Mesenchymal stem cell (in vitro differentiated cells and primary cell): ENCODE data around the gene AKT3.

Experiments
- DNase-seq: peaks from one replicate; pipeline ENCODE4 v3.0.0-alpha.2; 2013
- H2AFZ ChIP-seq: one replicate; pipeline ENCODE4 v1.6.1; 2013; ENCODE audit warnings: low read depth, mild to moderate bottlenecking, control low read depth, inconsistent platforms, low read length, moderate library complexity
- H2AK5ac ChIP-seq: 2 replicates; pipeline ENCODE4 v1.6.1; 2013; ENCODE audit warnings: low read length, moderate library complexity, mild to moderate bottlenecking, inconsistent platforms; ENCODE audit not compliant: severe bottlenecking
- H2BK120ac ChIP-seq: one replicate; pipeline ENCODE4 v1.6.1; 2013; ENCODE audit warnings: low read depth, mild to moderate bottlenecking, inconsistent platforms, low read length, moderate library complexity
- H2BK12ac ChIP-seq, 2 experiments: one replicate each; pipeline ENCODE4 v1.6.1; 2013; ENCODE audit warnings: inconsistent platforms in 2 of 2, low read length in 2 of 2, mild to moderate bottlenecking in 2 of 2, moderate library complexity in 2 of 2, control low read depth in 1 of 2
- H2BK15ac ChIP-seq: one replicate; pipeline ENCODE4 v1.6.1; 2013; ENCODE audit warnings: mild to moderate bottlenecking, low read depth, inconsistent platforms; ENCODE audit not compliant: poor library complexity, severe bottlenecking
- H2BK5ac ChIP-seq: 2 replicates; pipeline ENCODE4 v1.6.1; 2013; ENCODE audit warnings: low read depth, mild to moderate bottlenecking, low read length, control low read depth, inconsistent platforms; ENCODE audit not compliant: poor library complexity, severe bottlenecking
- H3K14ac ChIP-seq, 2 experiments: one replicate each; pipeline ENCODE4 v1.6.1; 2013; ENCODE audit warnings: inconsistent platforms in 2 of 2, low read length in 2 of 2, control low read depth in 1 of 2, mild to moderate bottlenecking in 1 of 2, moderate library complexity in 1 of 2
- H3K18ac ChIP-seq, 2 experiments: one replicate each; pipeline ENCODE4 v1.6.1; 2013; ENCODE audit warnings: inconsistent platforms in 2 of 2, low read length in 2 of 2, control low read depth in 1 of 2, low read depth in 1 of 2, mild to moderate bottlenecking in 1 of 2
- H3K23ac ChIP-seq, 2 experiments: one replicate each; pipeline ENCODE4 v1.6.1; 2013; ENCODE audit warnings: inconsistent platforms in 2 of 2, low read length in 2 of 2, mild to moderate bottlenecking in 2 of 2, moderate library complexity in 2 of 2, control low read depth in 1 of 2
- H3K27ac ChIP-seq: 2 replicates; pipeline ENCODE4 v1.5.1; 2013; ENCODE audit warnings: mild to moderate bottlenecking, moderate library complexity, low read length, control low read depth, inconsistent platforms; ENCODE audit not compliant: poor library complexity, severe bottlenecking
- H3K27me3 ChIP-seq, 2 experiments: 2 replicates each; pipeline versions ENCODE4 v1.6.1 to v1.7.0; 2013; ENCODE audit warnings: low read length in 2 of 2, mild to moderate bottlenecking in 2 of 2, moderate library complexity in 2 of 2, control low read depth in 1 of 2, inconsistent platforms in 1 of 2; ENCODE audit not compliant: control insufficient read depth in 1 of 2, insufficient read depth in 1 of 2
- H3K36me3 ChIP-seq, 2 experiments: 2 replicates each; pipeline versions ENCODE4 v1.6.1 to v1.7.0; 2013; ENCODE audit warnings: low read length in 2 of 2, control low read depth in 1 of 2, inconsistent platforms in 1 of 2, low read depth in 1 of 2, mild to moderate bottlenecking in 1 of 2; ENCODE audit not compliant: insufficient read depth in 2 of 2, control insufficient read depth in 1 of 2
- H3K4ac ChIP-seq, 2 experiments: one replicate each; pipeline ENCODE4 v1.6.1; 2013; ENCODE audit warnings: inconsistent platforms in 2 of 2, low read length in 2 of 2, mild to moderate bottlenecking in 2 of 2, moderate library complexity in 2 of 2, control low read depth in 1 of 2, low read depth in 1 of 2
- H3K4me1 ChIP-seq: 2 replicates; pipeline ENCODE4 v1.6.1; 2013; ENCODE audit warnings: low read depth, low read length, control low read depth; ENCODE audit not compliant: control insufficient read depth, insufficient read depth
- H3K4me2 ChIP-seq: 2 replicates; pipeline ENCODE4 v1.6.1; 2013; ENCODE audit warnings: low read length, mild to moderate bottlenecking, inconsistent platforms; ENCODE audit not compliant: poor library complexity, severe bottlenecking
- H3K4me3 ChIP-seq, 2 experiments: 2 replicates each; pipeline versions ENCODE4 v1.5.1 to v1.7.0; 2013; ENCODE audit warnings: low read length in 2 of 2, mild to moderate bottlenecking in 2 of 2, control low read depth in 1 of 2, low read depth in 1 of 2; ENCODE audit not compliant: insufficient read depth in 1 of 2
- H3K79me1 ChIP-seq: replicated peaks from 2 replicates; pipeline ENCODE4 v1.6.1; 2013; ENCODE audit warnings: mild to moderate bottlenecking, control low read depth, low read length, inconsistent platforms; ENCODE audit not compliant: poor library complexity, severe bottlenecking
- H3K9ac ChIP-seq: 2 replicates; pipeline ENCODE4 v1.7.0; 2013; ENCODE audit warnings: mild to moderate bottlenecking, low read length, moderate library complexity
- H3K9me3 ChIP-seq: 2 replicates; pipeline ENCODE4 v1.7.0; 2013; ENCODE audit warnings: mild to moderate bottlenecking, low read length; ENCODE audit not compliant: control insufficient read depth
- H4K8ac ChIP-seq: one replicate; pipeline ENCODE4 v1.6.1; 2013; ENCODE audit warnings: inconsistent platforms, mild to moderate bottlenecking, low read length, moderate library complexity
- H4K91ac ChIP-seq: one replicate; pipeline ENCODE4 v1.6.1; 2013; ENCODE audit warnings: mild to moderate bottlenecking, low read length, inconsistent platforms
- WGBS: methylation state at CpG from one replicate; pipeline ENCODE4 v1.1.7; 2013; ENCODE audit warnings: mixed read lengths; 5-methylcytosine and 5-hydroxymethylcytosine counted together

The AKT3 gene

DNA sequence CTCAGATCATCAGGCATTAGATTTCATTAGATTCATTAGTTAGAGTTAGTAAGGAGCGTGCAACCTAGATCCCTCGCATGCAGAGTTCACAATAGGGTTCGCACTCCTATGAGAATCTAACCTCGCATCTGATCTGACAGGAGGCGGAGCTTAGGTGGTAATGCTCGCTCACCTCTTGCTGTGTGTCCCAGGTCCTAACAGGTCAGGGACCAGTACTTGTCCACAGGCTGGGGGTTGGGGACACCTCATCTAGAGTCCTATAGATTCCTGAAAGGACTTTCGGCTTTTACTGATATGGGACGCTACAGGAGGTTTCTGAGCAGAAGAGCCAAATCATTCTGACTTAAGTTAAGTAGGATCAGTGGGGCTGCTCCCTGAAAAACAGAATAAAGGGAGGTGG is 91.4 kb downstream of the AKT3 start:
- Histone ChIP-seq H3K14ac (no peak overlapping the region), H4K91ac (no peak overlapping the region), H2BK120ac (no peak overlapping the region), H3K4me1 (no peaks in the 10 kb centered on the region), H2BK12ac (no peak overlapping the region), H3K79me1 (peaks cover 22% of the 10 kb centered on the region), H3K4ac (no peak overlapping the region), H3K23ac (no peak overlapping the region), H3K18ac (no peak overlapping the region), H3K4me2 (no peak overlapping the region), H3K27me3 (no peaks in the 10 kb centered on the region), H2BK5ac (no peak overlapping the region), H2BK15ac (no peak overlapping the region), H3K36me3 (peaks cover 0 to 5% of the 10 kb centered on the region in 2 experiments), H3K9me3 (no peaks in the 10 kb centered on the region), H4K8ac (no peak overlapping the region), H3K9ac (no peak overlapping the region), H2AFZ (no peak overlapping the region), H3K4me3 (no peak overlapping the region), H2AK5ac (no peak overlapping the region), H3K27ac (no peak overlapping the region)
- DNase-seq: no peak
- 90% methylated on average over 8 of the region's 8 CpGs for WGBS

GRCh38 chr1:243756529-243756928 is 93.5 kb downstream of the AKT3 start:
- H3K79me1 ChIP-seq: peaks cover 26% of the 10 kb centered on the region
- no peak overlapping the region for H3K4ac ChIP-seq
- no peak overlapping the region for H3K23ac ChIP-seq
- no peak overlapping the region for H2AK5ac ChIP-seq
- peaks cover 1% of the 10 kb centered on the region for H3K4me1 ChIP-seq
- DNase-seq: no peak
- no peak overlapping the region for H4K8ac ChIP-seq
- H3K27ac ChIP-seq: no peak overlapping the region
- no peaks in the 10 kb centered on the region for H3K27me3 ChIP-seq
- no peaks in the 10 kb centered on the region for H3K9me3 ChIP-seq
- H3K9ac ChIP-seq: no peak overlapping the region
- no peak overlapping the region for H2BK5ac ChIP-seq
- H3K4me2 ChIP-seq: no peak overlapping the region
- no peak overlapping the region for H2AFZ ChIP-seq
- no peak overlapping the region for H3K14ac ChIP-seq
- H2BK15ac ChIP-seq: no peak overlapping the region
- no peak overlapping the region for H3K18ac ChIP-seq
- H2BK12ac ChIP-seq: no peak overlapping the region
- no peak overlapping the region for H4K91ac ChIP-seq
- no peak overlapping the region for H3K4me3 ChIP-seq
- peaks cover 0 to 5% of the 10 kb centered on the region in 2 experiments for H3K36me3 ChIP-seq
- no peak overlapping the region for H2BK120ac ChIP-seq

- Histone ChIP-seq H2BK120ac (no peak overlapping the region), H3K14ac (no peak overlapping the region), H3K79me1 (peaks cover 26% of the 10 kb centered on the region), H4K91ac (no peak overlapping the region), H3K23ac (no peak overlapping the region), H3K27ac (no peak overlapping the region), H3K4ac (no peak overlapping the region), H4K8ac (peak overlapping the region; percentile 30), H2BK15ac (no peak overlapping the region), H2BK12ac (no peak overlapping the region), H3K36me3 (peaks cover 0 to 5% of the 10 kb centered on the region in 2 experiments), H3K9ac (no peak overlapping the region), H3K4me2 (no peak overlapping the region), H3K4me1 (peaks cover 2% of the 10 kb centered on the region), H2BK5ac (no peak overlapping the region), H3K27me3 (no peaks in the 10 kb centered on the region), H3K4me3 (no peak overlapping the region), H3K18ac (no peak overlapping the region), H3K9me3 (no peaks in the 10 kb centered on the region), H2AFZ (no peak overlapping the region), H2AK5ac (no peak overlapping the region)
- DNase-seq: no peak
- WGBS: 89% methylated on average over 5 of the region's 6 CpGs
These were observed 95.7 kb downstream of the AKT3 start for GRCh38 chr1:243754348-243754747.

GRCh38 chr1:243751506-243751905 is 98.5 kb downstream of the AKT3 start:
- Histone ChIP-seq H3K9ac (no peak overlapping the region), H3K4ac (no peak overlapping the region), H3K79me1 (peaks cover 24% of the 10 kb centered on the region), H3K4me2 (no peak overlapping the region), H2AK5ac (no peak overlapping the region), H3K14ac (no peak overlapping the region), H4K91ac (no peak overlapping the region), H3K4me3 (no peak overlapping the region), H2BK5ac (no peak overlapping the region), H3K27ac (no peak overlapping the region), H2BK15ac (no peak overlapping the region), H2BK120ac (no peak overlapping the region), H3K27me3 (no peaks in the 10 kb centered on the region), H3K4me1 (peaks cover 2% of the 10 kb centered on the region), H3K9me3 (no peaks in the 10 kb centered on the region), H2BK12ac (no peak overlapping the region), H3K36me3 (peaks cover 0 to 5% of the 10 kb centered on the region in 2 experiments), H4K8ac (no peak overlapping the region), H2AFZ (no peak overlapping the region), H3K18ac (peak overlapping the region in 1 of 2 experiments; percentile 12), H3K23ac (no peak overlapping the region)
- no CpG with 5 or more reads among the region's 1 CpG for WGBS
- no peak for DNase-seq
